Transverse colon (tissue), 4 donors: ENCODE measurements around the gene HAS3. TPM values are rescaled to one million over a fixed set of nuclear protein-coding genes. Genes with fewer than 3 reads are reported as not detected.

Experiments
- DNase-seq: peaks from one replicate; pipeline ENCODE4 v3.0.0-alpha.2; 2019
- H3K27ac ChIP-seq, 4 donors: fragments of 200-600 bp; sonication (generic); 2 replicates each; pipeline ENCODE4 v1.5.1; 2016 to 2018; ENCODE audit warnings: inconsistent platforms in 4 of 4
- H3K27me3 ChIP-seq: fragments of 200-600 bp; sonication (generic); 2 replicates; pipeline ENCODE4 v1.5.1; 2017; ENCODE audit warnings: inconsistent platforms
- H3K36me3 ChIP-seq, 4 donors: fragments of 200-600 bp; sonication (generic); 2 replicates each; pipeline ENCODE4 v1.5.1; 2017 to 2019; ENCODE audit warnings: inconsistent platforms in 4 of 4
- H3K4me1 ChIP-seq, 4 donors: fragments of 200-600 bp; sonication (generic); 2 replicates each; pipeline ENCODE4 v1.5.1; 2017 to 2020; ENCODE audit warnings: inconsistent platforms in 4 of 4
- H3K4me3 ChIP-seq, 4 donors: fragments of 200-600 bp; sonication (generic); 1 replicate in 1 of 4; 2 replicates in 3 of 4; pipeline versions ENCODE4 v1.5.1 to v1.6.1; 2017 to 2019; ENCODE audit warnings: inconsistent platforms in 4 of 4
- H3K9me3 ChIP-seq, 2 donors: fragments of 200-600 bp; sonication (generic); 2 replicates each; pipeline ENCODE4 v1.5.1; 2017 to 2019; ENCODE audit warnings: inconsistent platforms in 2 of 2
- EP300 ChIP-seq: sonication (generic); formaldehyde crosslinking; IDR thresholded peaks from one replicate; pipeline ENCODE4 v1.6.1; 2017; ENCODE audit warnings: antibody characterized with exemption, low read depth
- POLR2A ChIP-seq: fragments of 450-650 bp; IDR thresholded peaks from one replicate; pipeline ENCODE4 v1.6.1; 2016; ENCODE audit warnings: antibody characterized with exemption, mild to moderate bottlenecking, moderate library complexity
- POLR2AphosphoS5 ChIP-seq, 3 donors: sonication (generic); formaldehyde crosslinking; IDR thresholded peaks; one replicate each; pipeline ENCODE4 v1.6.1; 2016; ENCODE audit warnings: antibody characterized with exemption in 3 of 3
- WGBS, 2 donors: methylation state at CpG; one replicate each; pipeline ENCODE4 v1.1.5; 2018; ENCODE audit warnings: low coverage in 1 of 2; 5-methylcytosine and 5-hydroxymethylcytosine counted together
- in situ Hi-C, 4 donors: fragments of 200-750 bp; cut with MboI; loops; one replicate each; pipeline versions ENCODE4 v1.15.0 to v1.15.1; 2017; ENCODE audit warnings: low sequenced_read_pairs in 3 of 4, low pct_ligation_motif_present in 1 of 4, low pct_unique_long_range_greater_than_20kb in 1 of 4
- intact Hi-C: fragments of 100-400 bp; cut with DNase I; formaldehyde crosslinking; loops from one replicate; pipeline ENCODE4 v1.15.1; 2023; ENCODE audit warnings: low total_unique reads
- total RNA-seq, 4 donors: library from RNA; depleted of rRNA; stranded (reverse); fragments of >200 nt; gene quantifications; one replicate each; pipeline ENCODE4 v1.1.0, GENCODE V29; 2016
- TF ChIP-seq, protein P1 (sequence below), 5 experiments: fragments of 200-600 bp in 3 of 5; fragments of 450-650 bp in 2 of 5; sonication (generic) in 3 of 5; IDR thresholded peaks; 1 replicate in 2 of 5; 2 replicates in 3 of 5; pipeline ENCODE4 v1.5.1; 2016 to 2017; ENCODE audit warnings: antibody characterized with exemption in 5 of 5, inconsistent platforms in 3 of 5, mild to moderate bottlenecking in 2 of 5, moderate library complexity in 1 of 5

Gene HAS3
- total RNA-seq, 4 donors from 2014 or later: 0.20 to 12.0 (median 7.9) TPM

DNA sequence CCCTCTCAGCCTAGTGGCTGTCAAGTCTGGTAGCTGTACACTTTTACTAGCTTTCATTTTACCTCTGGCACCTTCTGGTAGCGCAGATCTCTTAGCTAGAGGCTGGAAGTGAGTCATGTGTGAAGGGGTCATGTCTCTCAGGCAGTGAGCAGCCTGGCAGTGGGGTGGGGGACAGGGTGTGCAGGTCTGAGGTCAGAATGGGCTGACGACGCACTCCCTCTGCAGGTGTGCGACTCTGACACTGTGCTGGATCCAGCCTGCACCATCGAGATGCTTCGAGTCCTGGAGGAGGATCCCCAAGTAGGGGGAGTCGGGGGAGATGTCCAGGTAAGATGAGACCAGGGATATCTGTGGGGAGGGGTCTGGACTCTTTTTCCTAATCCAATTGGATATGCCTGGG lies 7.8 kb downstream of the HAS3 start:
- in situ Hi-C loops: loop anchor here in 1 of 4 donors (25.0 kb wide), 1 partner anchor 201 kb away; no protein-coding TSS in a partner anchor
- intact Hi-C loops: no loop called here
- TF ChIP-seq, protein P1, sequence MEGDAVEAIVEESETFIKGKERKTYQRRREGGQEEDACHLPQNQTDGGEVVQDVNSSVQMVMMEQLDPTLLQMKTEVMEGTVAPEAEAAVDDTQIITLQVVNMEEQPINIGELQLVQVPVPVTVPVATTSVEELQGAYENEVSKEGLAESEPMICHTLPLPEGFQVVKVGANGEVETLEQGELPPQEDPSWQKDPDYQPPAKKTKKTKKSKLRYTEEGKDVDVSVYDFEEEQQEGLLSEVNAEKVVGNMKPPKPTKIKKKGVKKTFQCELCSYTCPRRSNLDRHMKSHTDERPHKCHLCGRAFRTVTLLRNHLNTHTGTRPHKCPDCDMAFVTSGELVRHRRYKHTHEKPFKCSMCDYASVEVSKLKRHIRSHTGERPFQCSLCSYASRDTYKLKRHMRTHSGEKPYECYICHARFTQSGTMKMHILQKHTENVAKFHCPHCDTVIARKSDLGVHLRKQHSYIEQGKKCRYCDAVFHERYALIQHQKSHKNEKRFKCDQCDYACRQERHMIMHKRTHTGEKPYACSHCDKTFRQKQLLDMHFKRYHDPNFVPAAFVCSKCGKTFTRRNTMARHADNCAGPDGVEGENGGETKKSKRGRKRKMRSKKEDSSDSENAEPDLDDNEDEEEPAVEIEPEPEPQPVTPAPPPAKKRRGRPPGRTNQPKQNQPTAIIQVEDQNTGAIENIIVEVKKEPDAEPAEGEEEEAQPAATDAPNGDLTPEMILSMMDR (IDR thresholded peaks at IDR 0.05): no peak
- TF ChIP-seq POLR2AphosphoS5 (IDR thresholded peaks at IDR 0.05): no peak
- TF ChIP-seq POLR2A: no peak
- TF ChIP-seq EP300: no peak
- Histone ChIP-seq H3K36me3 (peaks cover 0 to 25% (median under 1%) of the 10 kb centered on the region in 4 donors), H3K4me1 (peaks cover 0 to 2% (median 1%) of the 10 kb centered on the region in 4 donors), H3K4me3 (no peak overlapping the region), H3K9me3 (no peaks in the 10 kb centered on the region), H3K27ac (no peak overlapping the region), H3K27me3 (peaks cover under 1% of the 10 kb centered on the region)
- no peak for DNase-seq
- WGBS, 2 donors: 90% methylated on average over 7 of the region's 7 CpGs; no CpG with 5 or more reads in 1 of the 2 donors

DNA sequence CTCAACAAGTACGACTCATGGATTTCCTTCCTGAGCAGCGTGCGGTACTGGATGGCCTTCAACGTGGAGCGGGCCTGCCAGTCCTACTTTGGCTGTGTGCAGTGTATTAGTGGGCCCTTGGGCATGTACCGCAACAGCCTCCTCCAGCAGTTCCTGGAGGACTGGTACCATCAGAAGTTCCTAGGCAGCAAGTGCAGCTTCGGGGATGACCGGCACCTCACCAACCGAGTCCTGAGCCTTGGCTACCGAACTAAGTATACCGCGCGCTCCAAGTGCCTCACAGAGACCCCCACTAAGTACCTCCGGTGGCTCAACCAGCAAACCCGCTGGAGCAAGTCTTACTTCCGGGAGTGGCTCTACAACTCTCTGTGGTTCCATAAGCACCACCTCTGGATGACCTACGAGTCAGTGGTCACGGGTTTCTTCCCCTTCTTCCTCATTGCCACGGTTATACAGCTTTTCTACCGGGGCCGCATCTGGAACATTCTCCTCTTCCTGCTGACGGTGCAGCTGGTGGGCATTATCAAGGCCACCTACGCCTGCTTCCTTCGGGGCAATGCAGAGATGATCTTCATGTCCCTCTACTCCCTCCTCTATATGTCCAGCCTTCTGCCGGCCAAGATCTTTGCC lies 9.0 kb downstream of the HAS3 start:
- peaks cover 0 to 35% (median 6%) of the 10 kb centered on the region in 4 donors for H3K36me3 ChIP-seq

DNA sequence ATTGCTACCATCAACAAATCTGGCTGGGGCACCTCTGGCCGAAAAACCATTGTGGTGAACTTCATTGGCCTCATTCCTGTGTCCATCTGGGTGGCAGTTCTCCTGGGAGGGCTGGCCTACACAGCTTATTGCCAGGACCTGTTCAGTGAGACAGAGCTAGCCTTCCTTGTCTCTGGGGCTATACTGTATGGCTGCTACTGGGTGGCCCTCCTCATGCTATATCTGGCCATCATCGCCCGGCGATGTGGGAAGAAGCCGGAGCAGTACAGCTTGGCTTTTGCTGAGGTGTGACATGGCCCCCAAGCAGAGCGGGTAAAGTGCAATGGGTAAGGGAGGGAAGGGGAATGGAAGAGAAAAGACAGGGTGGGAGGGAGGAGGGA lies 9.5 kb downstream of the HAS3 start:
- H3K36me3 ChIP-seq: peaks cover 0 to 40% (median 9%) of the 10 kb centered on the region in 4 donors
- no peak overlapping the region for H3K4me3 ChIP-seq
- no peak overlapping the region for H3K27ac ChIP-seq
- H3K4me1 ChIP-seq: peaks cover 0 to 4% (median 0%) of the 10 kb centered on the region in 4 donors
- no peaks in the 10 kb centered on the region for H3K27me3 ChIP-seq
- intact Hi-C loops (no loop called here), in situ Hi-C loops (loop anchor here in 1 of 4 donors (25.0 kb wide), 1 partner anchor 203 kb away; no protein-coding TSS in a partner anchor)
- DNase-seq: no peak
- TF ChIP-seq POLR2AphosphoS5 (IDR thresholded peaks at IDR 0.05): no peak
- TF ChIP-seq, protein P1 (IDR thresholded peaks at IDR 0.05): no peak
- no peak for TF ChIP-seq EP300
- TF ChIP-seq POLR2A: no peak
- WGBS, 2 donors: 94% methylated on average over 5 to 6 of the region's 6 CpGs
- no peaks in the 10 kb centered on the region for H3K9me3 ChIP-seq

More for the DNA sequence above, 9.0 kb downstream of the HAS3 start:
- in situ Hi-C loops: loop anchor here in 1 of 4 donors (25.0 kb wide), 1 partner anchor 202 kb away; no protein-coding TSS in a partner anchor
- TF ChIP-seq POLR2AphosphoS5 (IDR thresholded peaks at IDR 0.05) (no peak), EP300 (no peak), POLR2A (no peak)
- TF ChIP-seq, protein P1 (IDR thresholded peaks at IDR 0.05): no peak
- Histone ChIP-seq H3K4me3 (no peak overlapping the region), H3K27me3 (no peaks in the 10 kb centered on the region), H3K4me1 (peaks cover 0 to 4% (median 0%) of the 10 kb centered on the region in 4 donors), H3K9me3 (no peaks in the 10 kb centered on the region), H3K27ac (no peak overlapping the region)
- no peak for DNase-seq
- intact Hi-C loops: no loop called here
- WGBS, 2 donors: 91% methylated on average over 24 of the region's 25 CpGs; no CpG with 5 or more reads in 1 of the 2 donors

DNA sequence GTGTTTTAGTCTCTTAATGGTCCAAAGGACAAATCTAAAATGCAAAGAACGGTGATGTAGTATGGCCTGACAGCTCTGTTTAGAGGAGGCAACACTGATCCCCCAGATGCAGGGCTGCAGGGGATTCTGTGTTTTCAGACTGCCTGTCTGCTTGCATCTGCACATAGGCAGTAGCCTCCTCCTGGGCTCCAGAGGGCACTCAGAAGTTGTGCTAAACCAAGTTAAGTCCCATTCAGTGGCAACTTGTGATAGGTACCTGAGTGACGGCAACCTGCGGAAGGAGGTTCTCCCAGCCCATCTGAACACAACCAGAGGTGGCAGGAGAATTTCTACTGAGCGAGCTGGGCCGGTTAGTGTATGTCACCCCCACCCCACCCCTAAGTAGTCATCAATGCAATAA lies 9.9 kb downstream of the HAS3 start:
- TF ChIP-seq POLR2AphosphoS5 (IDR thresholded peaks at IDR 0.05) (no peak), POLR2A (no peak), EP300 (no peak)
- TF ChIP-seq, protein P1 (IDR thresholded peaks at IDR 0.05): no peak
- DNase-seq: no peak
- H3K27ac ChIP-seq: no peak overlapping the region
- peaks cover 0 to 44% (median 11%) of the 10 kb centered on the region in 4 donors for H3K36me3 ChIP-seq
- peaks cover 0 to 4% (median 0%) of the 10 kb centered on the region in 4 donors for H3K4me1 ChIP-seq
- no peaks in the 10 kb centered on the region for H3K27me3 ChIP-seq
- in situ Hi-C loops (loop anchor here in 1 of 4 donors (25.0 kb wide), 1 partner anchor 203 kb away; no protein-coding TSS in a partner anchor), intact Hi-C loops (no loop called here)
- no peak overlapping the region for H3K4me3 ChIP-seq
- 94 to 100% methylated on average over 1 to 5 of the region's 5 CpGs for WGBS, 2 donors
- H3K9me3 ChIP-seq: no peaks in the 10 kb centered on the region
